HepG2 (cell line): ENCODE measurements around the gene ADH5. TPM values are rescaled to one million over a fixed set of nuclear protein-coding genes. Genes with fewer than 3 reads are reported as not detected.

Experiments
- ATAC-seq: fragments of 200-7000 bp; cut with Tn5 transposase; 3 replicates; pipeline ENCODE4 v1.9.1; 2020; ENCODE audit warnings: mild to moderate bottlenecking, moderate library complexity
- BruUV-seq: library from RNA; stranded (reverse); fragments of 400-500 nt; replicated peaks from 2 replicates; lab custom pipeline; 2021; lab: Mats Ljungman, UMichigan
- CTCF ChIA-PET: fragments of 300-600 bp; formaldehyde crosslinking; extraction: SDS; loops from one replicate; lab custom pipeline; 2021; ENCODE audit warnings: low total read pairs, inconsistent platforms, low intra/inter-chr PET ratio; lab: Yijun Ruan, JAX
- POLR2A ChIA-PET: fragments of 350-600 bp; sonication (Branson Sonifier 250); formaldehyde crosslinking; loops from one replicate; lab custom pipeline; 2020; ENCODE audit warnings: antibody characterized with exemption, inconsistent platforms; lab: Yijun Ruan, JAX
- DNase-seq: peaks from one replicate; pipeline ENCODE4 v3.0.0-alpha.2; 2015; ENCODE audit warnings: low spot score
- FAIRE-seq: peaks from 3 replicates; lab custom pipeline; 2011; peaks lifted over from hg19 to GRCh38; lab: Jason Lieb, UNC
- H2AFZ ChIP-seq: one replicate; pipeline ENCODE4 v1.6.1; 2011; ENCODE audit warnings: low read length, inconsistent platforms
- H3K27ac ChIP-seq: fragments of 300-600 bp; 3 replicates; pipeline ENCODE4 v1.8.0; 2011; ENCODE audit warnings: mixed run types, mild to moderate bottlenecking, mixed read lengths, low read length, inconsistent platforms; ENCODE audit not compliant: insufficient read depth; ENCODE audit errors: extremely low read length
- H3K27me3 ChIP-seq, 2 experiments: fragments of 200-600 bp in 1 of 2; 2 replicates in 1 of 2; 3 replicates in 1 of 2; pipeline versions ENCODE4 v1.6.0 to v1.8.0; 2011; ENCODE audit warnings: low read length in 2 of 2, mild to moderate bottlenecking in 2 of 2, moderate library complexity in 2 of 2, inconsistent platforms in 1 of 2; ENCODE audit not compliant: insufficient read depth in 2 of 2, control insufficient read depth in 1 of 2
- H3K36me3 ChIP-seq, 2 experiments: fragments of 200-600 bp in 1 of 2; replicated peaks in 1 of 2; 2 replicates in 1 of 2; 3 replicates in 1 of 2; pipeline versions ENCODE4 v1.5.1 to v1.8.0; 2011; ENCODE audit warnings: low read length in 2 of 2, inconsistent platforms in 1 of 2; ENCODE audit not compliant: insufficient read depth in 2 of 2, control insufficient read depth in 1 of 2
- H3K4me1 ChIP-seq: 2 replicates; pipeline ENCODE4 v1.5.1; 2012; ENCODE audit warnings: low read length, inconsistent platforms; ENCODE audit not compliant: insufficient read depth
- H3K4me2 ChIP-seq: 2 replicates; pipeline ENCODE4 v1.6.0; 2011; ENCODE audit warnings: low read depth, low read length, inconsistent platforms
- H3K4me3 ChIP-seq, 3 experiments: fragments of 200-600 bp in 1 of 3; sonication (generic), shearing (Covaris generic) in 1 of 3; replicated peaks in 1 of 3; 2 replicates each; pipeline ENCODE4 v1.5.1; 2011 to 2016; ENCODE audit warnings: low read length in 3 of 3, inconsistent platforms in 2 of 3, low read depth in 2 of 3, mild to moderate bottlenecking in 2 of 3, control low read depth in 1 of 3, mixed read lengths in 1 of 3; ENCODE audit not compliant: insufficient read depth in 1 of 3
- H3K79me2 ChIP-seq: one replicate; pipeline ENCODE4 v1.6.1; 2011; ENCODE audit warnings: low read length, inconsistent platforms; ENCODE audit not compliant: insufficient read depth
- H3K9ac ChIP-seq: 2 replicates; pipeline ENCODE4 v1.6.0; 2011; ENCODE audit warnings: mild to moderate bottlenecking, low read depth, low read length, inconsistent platforms; ENCODE audit not compliant: insufficient read depth
- H3K9me3 ChIP-seq: 2 replicates; pipeline ENCODE4 v1.5.1; 2012; ENCODE audit warnings: mild to moderate bottlenecking, low read length
- H4K20me1 ChIP-seq: 2 replicates; pipeline ENCODE4 v1.6.0; 2011; ENCODE audit warnings: inconsistent platforms, mild to moderate bottlenecking, low read length, moderate library complexity; ENCODE audit not compliant: insufficient read depth
- ATM ChIP-seq: fragments of 450-650 bp; IDR thresholded peaks from 2 replicates; pipeline ENCODE4 v1.7.1; 2017; ENCODE audit warnings: mild to moderate bottlenecking, borderline replicate concordance
- ATRX ChIP-seq: sonication (generic); formaldehyde crosslinking; IDR thresholded peaks from 2 replicates; pipeline ENCODE4 v1.4.0; 2020; ENCODE audit warnings: missing genetic modification reagents, borderline replicate concordance
- FOSL1 ChIP-seq: sonication (generic); formaldehyde crosslinking; IDR thresholded peaks from 2 replicates; pipeline ENCODE4 v1.9.0; 2021; ENCODE audit warnings: missing genetic modification reagents, borderline replicate concordance
- HNF4A ChIP-seq: sonication (generic); formaldehyde crosslinking; IDR thresholded peaks from 2 replicates; pipeline ENCODE4 v1.4.0; 2020; ENCODE audit warnings: missing genetic modification reagents
- HOXD1 ChIP-seq: sonication (generic); formaldehyde crosslinking; IDR thresholded peaks from 2 replicates; pipeline ENCODE4 v1.5.0; 2020; ENCODE audit warnings: missing genetic modification reagents
- POLR2AphosphoS5 ChIP-seq: IDR thresholded peaks from 2 replicates; pipeline ENCODE4 v1.6.1; 2012; ENCODE audit warnings: low read depth, low read length
- ZFP90 ChIP-seq: sonication (generic); formaldehyde crosslinking; IDR thresholded peaks from 2 replicates; pipeline ENCODE4 v1.8.0; 2022; ENCODE audit warnings: missing genetic modification reagents, mild to moderate bottlenecking, inconsistent platforms, borderline replicate concordance
- ZNF543 ChIP-seq: sonication (generic); formaldehyde crosslinking; IDR thresholded peaks from 2 replicates; pipeline ENCODE4 v1.4.0; 2020; ENCODE audit warnings: mild to moderate bottlenecking, missing genetic modification reagents
- ZNF556 ChIP-seq: sonication (generic); formaldehyde crosslinking; IDR thresholded peaks from 2 replicates; pipeline ENCODE4 v1.4.0; 2020; ENCODE audit warnings: mild to moderate bottlenecking, missing genetic modification reagents, borderline replicate concordance
- ZNF598 ChIP-seq: sonication (generic); formaldehyde crosslinking; IDR thresholded peaks from 2 replicates; pipeline ENCODE4 v1.5.1; 2020; ENCODE audit warnings: mild to moderate bottlenecking, missing genetic modification reagents, borderline replicate concordance
- ZNF737 ChIP-seq: sonication (generic); formaldehyde crosslinking; IDR thresholded peaks from 2 replicates; pipeline ENCODE4 v1.5.0; 2020; ENCODE audit warnings: missing genetic modification reagents, mild to moderate bottlenecking, borderline replicate concordance
- WGBS: methylation state at CpG from one replicate; pipeline ENCODE4 v1.1.6; 2017; ENCODE audit warnings: low lambda C conversion rate; 5-methylcytosine and 5-hydroxymethylcytosine counted together
- in situ Hi-C: cut with HindIII; loops from 2 replicates; pipeline ENCODE4 v1.10.0; 2017; ENCODE audit warnings: low pct_unique_long_range_greater_than_20kb; ENCODE audit not compliant: extremely low pct_ligation_motif_present
- intact Hi-C: fragments of 100-400 bp; cut with micrococcal nuclease; formaldehyde crosslinking; loops from one replicate; pipeline ENCODE4 v1.10.0; 2022; ENCODE audit not compliant: unreplicated experiment
- polyA plus RNA-seq, 8 experiments: library from polyadenylated mRNA; depleted of rRNA in 3 of 8; stranded (reverse) in 7 of 8; unstranded in 1 of 8; fragments of >200 nt; fragmentation: Illumina TruSeq in 4 of 8; extraction: Trizol in 4 of 8; gene quantifications; 2 replicates each; pipeline versions ENCODE4 v1.2.1 to v1.2.3, GENCODE V29; 2011 to 2016; ENCODE audit warnings: low read depth in 4 of 8, missing spikeins in 1 of 8, mixed read lengths in 1 of 8; ENCODE audit not compliant: insufficient read depth in 1 of 8
- total RNA-seq, 5 experiments: library from RNA; depleted of rRNA; stranded (reverse); fragments of >200 nt; fragmentation: Illumina TruSeq; extraction: Trizol; gene quantifications; 2 replicates each; pipeline ENCODE4 v1.2.3, GENCODE V29; 2016; ENCODE audit warnings: low read depth in 1 of 5
- TF ChIP-seq, protein P1 (sequence below): sonication (generic); formaldehyde crosslinking; IDR thresholded peaks from 2 replicates; pipeline ENCODE4 v1.4.0; 2020; ENCODE audit warnings: mild to moderate bottlenecking, missing genetic modification reagents

ADH5 gene
- total and polyA plus RNA-seq, 2 of the 13 experiments (the other 11 are each of a cell fraction or from before 2014, with no cell fraction given) = 349 to 512 TPM

DNA sequence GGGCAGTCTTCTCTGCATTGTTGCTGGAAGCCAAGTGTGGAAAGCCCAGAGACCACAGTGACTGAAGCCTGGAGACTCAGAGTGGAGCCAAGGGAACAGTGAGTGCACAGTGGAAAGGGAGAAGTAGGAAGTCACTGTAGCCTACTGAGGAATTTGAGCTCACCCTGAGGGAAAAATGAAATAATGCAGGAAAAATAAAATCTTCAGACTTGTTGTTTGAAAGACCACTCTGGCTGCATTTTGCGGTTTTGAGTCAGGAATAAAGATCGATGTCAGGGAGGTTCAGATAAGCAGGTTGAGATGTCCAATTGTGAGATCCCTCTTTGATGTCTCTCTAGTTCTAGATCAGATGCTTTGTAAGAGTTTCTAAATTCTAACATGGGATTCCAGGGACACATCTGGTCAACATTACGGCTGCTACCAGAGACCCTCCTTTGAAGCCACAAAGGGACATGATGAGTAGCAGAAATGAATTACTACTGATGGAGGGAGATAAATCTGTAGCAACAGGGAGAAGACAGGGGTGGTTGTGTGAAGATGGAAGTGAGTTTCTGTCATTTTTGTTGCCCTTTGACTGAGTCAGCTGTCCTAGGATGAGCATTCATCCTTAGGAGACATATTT, 47.1 kb upstream of the ADH5 start:
- intact Hi-C loops = no loop called here
- ChIA-PET CTCF (no interaction called here), POLR2A (interaction anchor here (1.4 kb wide), 1 partner anchor 9 kb away, joined by 7 read pairs; the partner anchor contains the start of gene ADH4)
- TF ChIP-seq, protein P1, sequence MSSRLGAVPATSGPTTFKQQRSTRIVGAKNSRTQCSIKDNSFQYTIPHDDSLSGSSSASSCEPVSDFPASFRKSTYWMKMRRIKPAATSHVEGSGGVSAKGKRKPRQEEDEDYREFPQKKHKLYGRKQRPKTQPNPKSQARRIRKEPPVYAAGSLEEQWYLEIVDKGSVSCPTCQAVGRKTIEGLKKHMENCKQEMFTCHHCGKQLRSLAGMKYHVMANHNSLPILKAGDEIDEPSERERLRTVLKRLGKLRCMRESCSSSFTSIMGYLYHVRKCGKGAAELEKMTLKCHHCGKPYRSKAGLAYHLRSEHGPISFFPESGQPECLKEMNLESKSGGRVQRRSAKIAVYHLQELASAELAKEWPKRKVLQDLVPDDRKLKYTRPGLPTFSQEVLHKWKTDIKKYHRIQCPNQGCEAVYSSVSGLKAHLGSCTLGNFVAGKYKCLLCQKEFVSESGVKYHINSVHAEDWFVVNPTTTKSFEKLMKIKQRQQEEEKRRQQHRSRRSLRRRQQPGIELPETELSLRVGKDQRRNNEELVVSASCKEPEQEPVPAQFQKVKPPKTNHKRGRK (CRISPR knock-in tag) = no peak
- TF ChIP-seq HOXD1 (CRISPR knock-in tag) (no peak), HNF4A (CRISPR knock-in tag) (no peak), ZNF556 (CRISPR knock-in tag) (no peak), ZNF737 (CRISPR knock-in tag) (no peak), ZNF598 (no peak), ZNF543 (no peak), FOSL1 (CRISPR knock-in tag) (no peak), ATRX (no peak), ATM (no peak), ZFP90 (CRISPR knock-in tag) (no peak), POLR2AphosphoS5 (no peak)
- 64% methylated on average over 3 of the region's 3 CpGs for WGBS
- no peaks in the 10 kb centered on the region for H3K4me1 ChIP-seq
- H3K4me2 ChIP-seq = no peak overlapping the region
- no peaks in the 10 kb centered on the region for H4K20me1 ChIP-seq
- no peak for FAIRE-seq
- DNase-seq = no peak
- no peaks in the 10 kb centered on the region for H3K27me3 ChIP-seq
- no peak overlapping the region for H3K4me3 ChIP-seq
- no peak overlapping the region for H3K27ac ChIP-seq
- H3K9me3 ChIP-seq = no peaks in the 10 kb centered on the region
- H3K79me2 ChIP-seq = no peaks in the 10 kb centered on the region
- ATAC-seq = no peak; the same call in 2 of the 3 replicates
- no peaks in the 10 kb centered on the region; a peak in 2 of 5 replicates for H3K36me3 ChIP-seq
- in situ Hi-C loops = no loop called here
- H3K9ac ChIP-seq = no peak overlapping the region
- no peak overlapping the region for H2AFZ ChIP-seq
- BruUV-seq = no TSS peak
